Measurements from ENCODE around the gene GALNT14.

DNA sequence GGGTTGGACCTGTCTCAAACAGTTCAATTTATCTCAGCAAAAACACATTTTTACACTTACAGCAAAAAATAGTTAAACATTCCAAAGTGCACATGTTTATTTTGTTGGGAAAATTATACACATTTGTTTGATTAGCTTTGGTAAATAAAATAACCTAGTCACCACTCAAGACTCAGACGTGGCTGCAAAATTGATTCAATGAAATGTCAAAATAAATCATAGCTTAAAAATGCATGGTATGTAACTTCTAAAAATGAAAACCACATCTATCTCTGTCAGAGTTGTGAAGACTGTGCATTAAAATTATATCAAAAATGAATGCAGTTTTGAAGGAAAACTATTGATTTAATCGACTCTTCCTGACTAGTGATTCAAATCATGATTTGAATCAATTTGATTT lies 56.7 kb downstream of the GALNT14 start:
- TF ChIP-seq, protein P1, sequence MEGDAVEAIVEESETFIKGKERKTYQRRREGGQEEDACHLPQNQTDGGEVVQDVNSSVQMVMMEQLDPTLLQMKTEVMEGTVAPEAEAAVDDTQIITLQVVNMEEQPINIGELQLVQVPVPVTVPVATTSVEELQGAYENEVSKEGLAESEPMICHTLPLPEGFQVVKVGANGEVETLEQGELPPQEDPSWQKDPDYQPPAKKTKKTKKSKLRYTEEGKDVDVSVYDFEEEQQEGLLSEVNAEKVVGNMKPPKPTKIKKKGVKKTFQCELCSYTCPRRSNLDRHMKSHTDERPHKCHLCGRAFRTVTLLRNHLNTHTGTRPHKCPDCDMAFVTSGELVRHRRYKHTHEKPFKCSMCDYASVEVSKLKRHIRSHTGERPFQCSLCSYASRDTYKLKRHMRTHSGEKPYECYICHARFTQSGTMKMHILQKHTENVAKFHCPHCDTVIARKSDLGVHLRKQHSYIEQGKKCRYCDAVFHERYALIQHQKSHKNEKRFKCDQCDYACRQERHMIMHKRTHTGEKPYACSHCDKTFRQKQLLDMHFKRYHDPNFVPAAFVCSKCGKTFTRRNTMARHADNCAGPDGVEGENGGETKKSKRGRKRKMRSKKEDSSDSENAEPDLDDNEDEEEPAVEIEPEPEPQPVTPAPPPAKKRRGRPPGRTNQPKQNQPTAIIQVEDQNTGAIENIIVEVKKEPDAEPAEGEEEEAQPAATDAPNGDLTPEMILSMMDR (tag by site-specific recombination; IDR thresholded peaks at IDR 0.05): no peak
- no peak for TF ChIP-seq ZNF530 (tag by site-specific recombination; IDR thresholded peaks at IDR 0.05; ENCODE audit: low read depth)
- TF ChIP-seq SALL2 (tag by site-specific recombination; IDR thresholded peaks at IDR 0.05; ENCODE audit: borderline replicate concordance): no peak
- TF ChIP-seq, protein P2, sequence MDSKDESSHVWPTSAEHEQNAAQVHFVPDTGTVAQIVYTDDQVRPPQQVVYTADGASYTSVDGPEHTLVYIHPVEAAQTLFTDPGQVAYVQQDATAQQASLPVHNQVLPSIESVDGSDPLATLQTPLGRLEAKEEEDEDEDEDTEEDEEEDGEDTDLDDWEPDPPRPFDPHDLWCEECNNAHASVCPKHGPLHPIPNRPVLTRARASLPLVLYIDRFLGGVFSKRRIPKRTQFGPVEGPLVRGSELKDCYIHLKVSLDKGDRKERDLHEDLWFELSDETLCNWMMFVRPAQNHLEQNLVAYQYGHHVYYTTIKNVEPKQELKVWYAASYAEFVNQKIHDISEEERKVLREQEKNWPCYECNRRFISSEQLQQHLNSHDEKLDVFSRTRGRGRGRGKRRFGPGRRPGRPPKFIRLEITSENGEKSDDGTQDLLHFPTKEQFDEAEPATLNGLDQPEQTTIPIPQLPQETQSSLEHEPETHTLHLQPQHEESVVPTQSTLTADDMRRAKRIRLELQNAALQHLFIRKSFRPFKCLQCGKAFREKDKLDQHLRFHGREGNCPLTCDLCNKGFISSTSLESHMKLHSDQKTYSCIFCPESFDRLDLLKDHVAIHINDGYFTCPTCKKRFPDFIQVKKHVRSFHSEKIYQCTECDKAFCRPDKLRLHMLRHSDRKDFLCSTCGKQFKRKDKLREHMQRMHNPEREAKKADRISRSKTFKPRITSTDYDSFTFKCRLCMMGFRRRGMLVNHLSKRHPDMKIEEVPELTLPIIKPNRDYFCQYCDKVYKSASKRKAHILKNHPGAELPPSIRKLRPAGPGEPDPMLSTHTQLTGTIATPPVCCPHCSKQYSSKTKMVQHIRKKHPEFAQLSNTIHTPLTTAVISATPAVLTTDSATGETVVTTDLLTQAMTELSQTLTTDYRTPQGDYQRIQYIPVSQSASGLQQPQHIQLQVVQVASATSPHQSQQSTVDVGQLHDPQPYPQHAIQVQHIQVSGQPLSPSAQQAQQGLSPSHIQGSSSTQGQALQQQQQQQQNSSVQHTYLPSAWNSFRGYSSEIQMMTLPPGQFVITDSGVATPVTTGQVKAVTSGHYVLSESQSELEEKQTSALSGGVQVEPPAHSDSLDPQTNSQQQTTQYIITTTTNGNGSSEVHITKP (tag by site-specific recombination; IDR thresholded peaks at IDR 0.05): no peak
- TF ChIP-seq, protein P3, sequence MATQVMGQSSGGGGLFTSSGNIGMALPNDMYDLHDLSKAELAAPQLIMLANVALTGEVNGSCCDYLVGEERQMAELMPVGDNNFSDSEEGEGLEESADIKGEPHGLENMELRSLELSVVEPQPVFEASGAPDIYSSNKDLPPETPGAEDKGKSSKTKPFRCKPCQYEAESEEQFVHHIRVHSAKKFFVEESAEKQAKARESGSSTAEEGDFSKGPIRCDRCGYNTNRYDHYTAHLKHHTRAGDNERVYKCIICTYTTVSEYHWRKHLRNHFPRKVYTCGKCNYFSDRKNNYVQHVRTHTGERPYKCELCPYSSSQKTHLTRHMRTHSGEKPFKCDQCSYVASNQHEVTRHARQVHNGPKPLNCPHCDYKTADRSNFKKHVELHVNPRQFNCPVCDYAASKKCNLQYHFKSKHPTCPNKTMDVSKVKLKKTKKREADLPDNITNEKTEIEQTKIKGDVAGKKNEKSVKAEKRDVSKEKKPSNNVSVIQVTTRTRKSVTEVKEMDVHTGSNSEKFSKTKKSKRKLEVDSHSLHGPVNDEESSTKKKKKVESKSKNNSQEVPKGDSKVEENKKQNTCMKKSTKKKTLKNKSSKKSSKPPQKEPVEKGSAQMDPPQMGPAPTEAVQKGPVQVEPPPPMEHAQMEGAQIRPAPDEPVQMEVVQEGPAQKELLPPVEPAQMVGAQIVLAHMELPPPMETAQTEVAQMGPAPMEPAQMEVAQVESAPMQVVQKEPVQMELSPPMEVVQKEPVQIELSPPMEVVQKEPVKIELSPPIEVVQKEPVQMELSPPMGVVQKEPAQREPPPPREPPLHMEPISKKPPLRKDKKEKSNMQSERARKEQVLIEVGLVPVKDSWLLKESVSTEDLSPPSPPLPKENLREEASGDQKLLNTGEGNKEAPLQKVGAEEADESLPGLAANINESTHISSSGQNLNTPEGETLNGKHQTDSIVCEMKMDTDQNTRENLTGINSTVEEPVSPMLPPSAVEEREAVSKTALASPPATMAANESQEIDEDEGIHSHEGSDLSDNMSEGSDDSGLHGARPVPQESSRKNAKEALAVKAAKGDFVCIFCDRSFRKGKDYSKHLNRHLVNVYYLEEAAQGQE (tag by site-specific recombination; IDR thresholded peaks at IDR 0.05): no peak
- TF ChIP-seq, protein P4, sequence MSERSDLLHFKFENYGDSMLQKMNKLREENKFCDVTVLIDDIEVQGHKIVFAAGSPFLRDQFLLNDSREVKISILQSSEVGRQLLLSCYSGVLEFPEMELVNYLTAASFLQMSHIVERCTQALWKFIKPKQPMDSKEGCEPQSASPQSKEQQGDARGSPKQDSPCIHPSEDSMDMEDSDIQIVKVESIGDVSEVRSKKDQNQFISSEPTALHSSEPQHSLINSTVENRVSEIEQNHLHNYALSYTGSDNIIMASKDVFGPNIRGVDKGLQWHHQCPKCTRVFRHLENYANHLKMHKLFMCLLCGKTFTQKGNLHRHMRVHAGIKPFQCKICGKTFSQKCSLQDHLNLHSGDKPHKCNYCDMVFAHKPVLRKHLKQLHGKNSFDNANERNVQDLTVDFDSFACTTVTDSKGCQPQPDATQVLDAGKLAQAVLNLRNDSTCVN (tag by site-specific recombination; optimal IDR thresholded peaks at IDR 0.05): no peak
- TF ChIP-seq TRIM28 (IDR thresholded peaks at IDR 0.05; ENCODE audit: borderline replicate concordance, low read length): no peak
- TF ChIP-seq, protein P5, sequence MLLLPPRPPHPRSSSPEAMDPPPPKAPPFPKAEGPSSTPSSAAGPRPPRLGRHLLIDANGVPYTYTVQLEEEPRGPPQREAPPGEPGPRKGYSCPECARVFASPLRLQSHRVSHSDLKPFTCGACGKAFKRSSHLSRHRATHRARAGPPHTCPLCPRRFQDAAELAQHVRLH (tag by site-specific recombination; IDR thresholded peaks at IDR 0.05): no peak
